Vagina (tissue), 2 donors: ENCODE data around the gene TPPP3. TPM values are rescaled to one million over a fixed set of nuclear protein-coding genes. Genes with fewer than 3 reads are reported as not detected.

Experiments
- DNase-seq, 2 donors: peaks; one replicate each; pipeline ENCODE4 v3.0.0-alpha.2; 2017; ENCODE audit errors: extremely low spot score in 2 of 2
- H3K27ac ChIP-seq: fragments of 200-600 bp; sonication (generic); one replicate; pipeline ENCODE4 v1.5.1; 2019
- H3K27me3 ChIP-seq: fragments of 200-600 bp; sonication (generic); one replicate; pipeline ENCODE4 v1.5.1; 2019
- H3K36me3 ChIP-seq, 2 donors: fragments of 200-600 bp; sonication (generic); one replicate each; pipeline ENCODE4 v1.5.1; 2017 to 2019
- H3K4me1 ChIP-seq: fragments of 200-600 bp; sonication (generic); one replicate; pipeline ENCODE4 v1.5.1; 2019
- H3K4me3 ChIP-seq, 2 donors: fragments of 200-600 bp; sonication (generic); 1 replicate in 1 of 2; 2 replicates in 1 of 2; pipeline ENCODE4 v1.5.1; 2016 to 2019
- H3K9me3 ChIP-seq: fragments of 200-600 bp; sonication (generic); one replicate; pipeline ENCODE4 v1.5.1; 2019
- POLR2A ChIP-seq, 2 donors: fragments of 450-650 bp; IDR thresholded peaks; one replicate each; pipeline ENCODE4 v1.6.1; 2017; ENCODE audit warnings: antibody characterized with exemption in 2 of 2, mild to moderate bottlenecking in 2 of 2, moderate library complexity in 2 of 2
- POLR2AphosphoS5 ChIP-seq, 2 donors: sonication (generic); formaldehyde crosslinking; IDR thresholded peaks; one replicate each; pipeline ENCODE4 v1.9.0; 2017; ENCODE audit warnings: antibody characterized with exemption in 2 of 2, mild to moderate bottlenecking in 2 of 2, low read depth in 1 of 2; ENCODE audit not compliant: insufficient read depth in 1 of 2
- intact Hi-C: fragments of 100-400 bp; cut with DNase I; formaldehyde crosslinking; loops from one replicate; pipeline ENCODE4 v1.15.1; 2023
- total RNA-seq: library from RNA; depleted of rRNA; stranded (reverse); fragments of >200 nt; gene quantifications from one replicate; pipeline ENCODE4 v1.2.3, GENCODE V29; 2016
- TF ChIP-seq, protein P1 (sequence below), 3 experiments: fragments of 450-650 bp in 2 of 3; fragments of 200-600 bp in 1 of 3; sonication (generic) in 1 of 3; IDR thresholded peaks; one replicate each; pipeline ENCODE4 v1.5.1; 2017 to 2019; ENCODE audit warnings: antibody characterized with exemption in 3 of 3, mild to moderate bottlenecking in 2 of 3, moderate library complexity in 2 of 3

TPPP3 gene
- total RNA-seq, result 28.2 TPM

GRCh38 chr16:67393111-67393787 is at the start of gene TPPP3:
TSS of gene TPPP3 (minus strand) at chr16:67393498. CDS start at chr16:67391111, 2,387 bp downstream.
- peaks cover 73% of the 10 kb centered on the region for H3K4me1 ChIP-seq
- DNase-seq, result peak in 1 of 2 donors; percentile 91
- no peak for TF ChIP-seq POLR2A (IDR thresholded peaks at IDR 0.05)
- TF ChIP-seq, protein P1, sequence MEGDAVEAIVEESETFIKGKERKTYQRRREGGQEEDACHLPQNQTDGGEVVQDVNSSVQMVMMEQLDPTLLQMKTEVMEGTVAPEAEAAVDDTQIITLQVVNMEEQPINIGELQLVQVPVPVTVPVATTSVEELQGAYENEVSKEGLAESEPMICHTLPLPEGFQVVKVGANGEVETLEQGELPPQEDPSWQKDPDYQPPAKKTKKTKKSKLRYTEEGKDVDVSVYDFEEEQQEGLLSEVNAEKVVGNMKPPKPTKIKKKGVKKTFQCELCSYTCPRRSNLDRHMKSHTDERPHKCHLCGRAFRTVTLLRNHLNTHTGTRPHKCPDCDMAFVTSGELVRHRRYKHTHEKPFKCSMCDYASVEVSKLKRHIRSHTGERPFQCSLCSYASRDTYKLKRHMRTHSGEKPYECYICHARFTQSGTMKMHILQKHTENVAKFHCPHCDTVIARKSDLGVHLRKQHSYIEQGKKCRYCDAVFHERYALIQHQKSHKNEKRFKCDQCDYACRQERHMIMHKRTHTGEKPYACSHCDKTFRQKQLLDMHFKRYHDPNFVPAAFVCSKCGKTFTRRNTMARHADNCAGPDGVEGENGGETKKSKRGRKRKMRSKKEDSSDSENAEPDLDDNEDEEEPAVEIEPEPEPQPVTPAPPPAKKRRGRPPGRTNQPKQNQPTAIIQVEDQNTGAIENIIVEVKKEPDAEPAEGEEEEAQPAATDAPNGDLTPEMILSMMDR (IDR thresholded peaks at IDR 0.05), result peak in 1 of 3 experiments; percentile 12
- TF ChIP-seq POLR2AphosphoS5 (IDR thresholded peaks at IDR 0.05; ENCODE audit: insufficient read depth in 1 of 2, low read depth in 1 of 2), result peak in 1 of 2 donors; percentile 84
- no peaks in the 10 kb centered on the region for H3K27me3 ChIP-seq
- peak within 1 kb of the TSS; percentile 65 for H3K27ac ChIP-seq
- H3K4me3 ChIP-seq, result peak within 1 kb of the TSS; percentile 43 to 62
- H3K9me3 ChIP-seq, result no peaks in the 10 kb centered on the region
- intact Hi-C loops, result no loop called here
- no peaks in the 10 kb centered on the region for H3K36me3 ChIP-seq

DNA sequence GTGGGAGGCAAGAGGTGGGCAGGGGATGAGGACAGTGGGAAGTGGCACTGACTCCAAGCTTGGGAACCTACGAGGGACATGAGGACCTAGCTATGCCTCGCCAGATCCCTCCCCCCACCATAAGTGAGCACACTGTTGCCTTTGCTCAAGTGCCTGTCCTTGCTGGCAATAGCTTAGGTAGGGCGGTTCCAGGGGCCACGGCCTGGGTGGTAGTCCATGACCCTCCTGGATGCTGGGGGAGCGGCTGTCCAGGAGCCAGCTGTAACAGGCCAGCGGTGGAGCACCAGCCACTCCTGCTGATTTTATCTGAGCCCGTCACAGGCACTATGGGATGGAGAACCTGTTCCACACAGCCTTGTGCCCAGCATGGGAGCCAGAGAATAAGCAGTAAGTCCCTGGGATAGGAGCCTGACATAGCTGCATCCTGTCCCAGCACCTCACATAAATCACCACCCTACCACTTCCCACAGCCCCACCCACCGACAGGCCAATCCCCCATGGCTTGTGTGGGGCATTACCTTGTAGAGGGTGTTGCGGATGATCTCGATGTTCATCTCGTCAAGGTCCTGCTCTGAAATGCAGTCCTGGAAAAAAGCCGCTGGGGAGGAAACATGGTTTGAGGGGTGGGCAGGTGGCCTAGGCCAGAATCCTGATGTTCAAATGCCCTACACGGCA is 49.4 kb upstream of the TPPP3 start:
- Histone ChIP-seq H3K4me3 (no peak overlapping the region), H3K4me1 (peaks cover 84% of the 10 kb centered on the region), H3K9me3 (no peaks in the 10 kb centered on the region), H3K27ac (peak overlapping the region; percentile 67), H3K36me3 (peaks cover 0 to 16% of the 10 kb centered on the region in 2 donors), H3K27me3 (no peaks in the 10 kb centered on the region)
- intact Hi-C loops, result no loop called here
- TF ChIP-seq POLR2AphosphoS5 (IDR thresholded peaks at IDR 0.05; ENCODE audit: insufficient read depth in 1 of 2, low read depth in 1 of 2), result no peak
- TF ChIP-seq, protein P1 (IDR thresholded peaks at IDR 0.05), result no peak
- TF ChIP-seq POLR2A (IDR thresholded peaks at IDR 0.05), result no peak
- no peak for DNase-seq

- TF ChIP-seq POLR2AphosphoS5 (IDR thresholded peaks at IDR 0.05; ENCODE audit: insufficient read depth in 1 of 2, low read depth in 1 of 2), result no peak
- no peak for TF ChIP-seq POLR2A (IDR thresholded peaks at IDR 0.05)
- no peaks in the 10 kb centered on the region for H3K9me3 ChIP-seq
- no peak overlapping the region for H3K4me3 ChIP-seq
- peak overlapping the region; percentile 67 for H3K27ac ChIP-seq
- intact Hi-C loops, result no loop called here
- peaks cover 76% of the 10 kb centered on the region for H3K4me1 ChIP-seq
- no peaks in the 10 kb centered on the region for H3K27me3 ChIP-seq
- DNase-seq, result no peak
- H3K36me3 ChIP-seq, result peaks cover 0 to 20% of the 10 kb centered on the region in 2 donors
Observed at GRCh38 chr16:67441907-67442306, 48.6 kb upstream of the TPPP3 start.

DNA sequence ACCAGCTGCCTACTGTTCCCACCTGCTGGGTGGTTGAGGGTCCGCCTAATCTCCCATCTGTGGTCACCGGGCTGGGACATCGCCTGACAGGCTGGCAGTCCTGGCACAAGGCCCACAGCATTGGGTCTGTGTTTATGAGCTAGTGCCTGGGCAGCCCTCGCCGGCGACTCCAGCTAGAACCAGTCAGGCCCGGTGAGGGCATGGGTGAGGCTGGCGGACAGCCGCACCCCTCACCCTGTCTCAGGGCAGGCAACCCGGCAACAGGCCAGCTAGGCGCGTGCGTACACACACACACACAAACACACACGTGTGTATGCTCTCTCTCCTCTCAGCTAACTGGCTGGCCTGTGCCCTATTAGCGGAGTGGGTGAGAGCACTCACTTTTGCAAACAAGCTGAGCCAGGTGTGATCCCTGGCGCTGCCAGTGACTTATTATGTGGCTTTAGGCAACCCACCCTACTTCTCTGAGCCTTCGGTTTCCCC is 48.0 kb upstream of the TPPP3 start:
- DNase-seq, result no peak
- intact Hi-C loops, result no loop called here
- Histone ChIP-seq H3K36me3 (peaks cover 0 to 25% of the 10 kb centered on the region in 2 donors), H3K9me3 (no peaks in the 10 kb centered on the region), H3K4me3 (no peak overlapping the region), H3K4me1 (peaks cover 70% of the 10 kb centered on the region), H3K27ac (peak overlapping the region; percentile 67), H3K27me3 (no peaks in the 10 kb centered on the region)
- TF ChIP-seq POLR2AphosphoS5 (IDR thresholded peaks at IDR 0.05; ENCODE audit: insufficient read depth in 1 of 2, low read depth in 1 of 2), result peak in 1 of 2 donors; percentile 37
- TF ChIP-seq, protein P1 (IDR thresholded peaks at IDR 0.05), result no peak
- no peak for TF ChIP-seq POLR2A (IDR thresholded peaks at IDR 0.05)

DNA sequence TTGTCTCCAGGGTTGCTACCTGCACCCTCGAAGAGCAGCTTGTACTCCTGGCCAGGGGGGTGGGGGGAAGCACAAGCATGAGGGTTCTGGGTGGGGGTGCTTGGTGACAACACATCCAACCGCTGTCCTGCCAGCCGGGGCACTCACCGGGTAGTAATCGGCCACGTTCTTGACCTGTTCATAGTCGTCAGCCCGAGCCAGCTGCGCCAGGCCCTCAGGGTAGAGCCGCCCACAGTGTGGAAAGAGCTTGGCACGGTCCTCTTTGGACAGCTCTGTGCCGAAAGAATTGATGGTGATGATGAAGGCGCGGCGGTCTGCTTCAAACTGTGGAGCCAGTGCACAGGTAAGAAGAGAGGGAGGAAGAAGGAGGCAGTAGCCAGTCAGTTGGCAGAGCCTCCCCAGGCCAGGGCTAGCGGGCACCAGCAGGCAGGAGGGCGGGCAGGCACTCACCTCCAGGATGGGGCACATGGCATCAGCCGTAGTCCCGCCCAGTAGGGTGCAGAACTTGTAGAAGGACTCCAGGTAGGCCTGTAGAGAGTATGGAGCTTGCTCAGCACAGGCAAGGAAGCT is 45.6 kb upstream of the TPPP3 start:
- no peak for TF ChIP-seq POLR2AphosphoS5 (IDR thresholded peaks at IDR 0.05; ENCODE audit: insufficient read depth in 1 of 2, low read depth in 1 of 2)
- TF ChIP-seq POLR2A (IDR thresholded peaks at IDR 0.05), result no peak
- TF ChIP-seq, protein P1 (IDR thresholded peaks at IDR 0.05), result no peak
- H3K9me3 ChIP-seq, result no peaks in the 10 kb centered on the region
- no peaks in the 10 kb centered on the region for H3K27me3 ChIP-seq
- peaks cover 0 to 25% of the 10 kb centered on the region in 2 donors for H3K36me3 ChIP-seq
- DNase-seq, result no peak
- H3K4me1 ChIP-seq, result peaks cover 46% of the 10 kb centered on the region
- H3K4me3 ChIP-seq, result no peak overlapping the region
- H3K27ac ChIP-seq, result no peak overlapping the region
- intact Hi-C loops, result no loop called here
